CD4-positive, alpha-beta T cell (primary cell): ENCODE results near the gene CHD5. TPM values are rescaled to one million over a fixed set of nuclear protein-coding genes. Genes with fewer than 3 reads are reported as not detected.
"Not testable (repeated sequence)": the region's sequence is repeated elsewhere in the genome, so short reads cannot be mapped to it uniquely, and the experiment has no call there.

Experiments
- ATAC-seq: fragments of 200-7000 bp; cut with Tn5 transposase; one replicate; pipeline ENCODE4 v1.10.0; 2022; ENCODE audit warnings: mild to moderate bottlenecking; ENCODE audit not compliant: poor library complexity
- CTCF ChIA-PET: fragments of 350-600 bp; sonication (Branson Sonifier 250); formaldehyde crosslinking; loops from one replicate; lab custom pipeline; 2021; ENCODE audit warnings: antibody characterized with exemption, inconsistent platforms; lab: Charles Lee
- POLR2A ChIA-PET: fragments of 350-600 bp; sonication (Branson Sonifier 250); formaldehyde crosslinking; loops from one replicate; lab custom pipeline; 2021; ENCODE audit warnings: antibody characterized with exemption, inconsistent platforms; lab: Charles Lee
- DNase-seq, 14 experiments: peaks; one replicate each; pipeline ENCODE4 v3.0.0-alpha.2; 2013 to 2020; ENCODE audit warnings: mixed read lengths in 2 of 14
- H3K27ac ChIP-seq, 2 donors: one replicate each; pipeline versions ENCODE4 v1.5.1 to v1.7.0; 2013; ENCODE audit warnings: low read length in 2 of 2, low read depth in 1 of 2, mild to moderate bottlenecking in 1 of 2
- H3K27me3 ChIP-seq, 2 experiments: 1 replicate in 1 of 2; 2 replicates in 1 of 2; pipeline versions ENCODE4 v1.6.1 to v1.7.0; 2013; ENCODE audit warnings: low read length in 2 of 2, control low read depth in 1 of 2, mild to moderate bottlenecking in 1 of 2, moderate library complexity in 1 of 2; ENCODE audit not compliant: insufficient read depth in 2 of 2, control insufficient read depth in 1 of 2
- H3K36me3 ChIP-seq: one replicate; pipeline ENCODE4 v1.6.1; 2013; ENCODE audit warnings: low read length, control low read depth; ENCODE audit not compliant: insufficient read depth
- H3K4me1 ChIP-seq: one replicate; pipeline ENCODE4 v1.6.1; 2013; ENCODE audit warnings: low read length, control low read depth; ENCODE audit not compliant: insufficient read depth
- H3K4me3 ChIP-seq: one replicate; pipeline ENCODE4 v1.5.1; 2013; ENCODE audit warnings: mild to moderate bottlenecking, low read length, moderate library complexity
- H3K9me3 ChIP-seq, 2 experiments: 1 replicate in 1 of 2; 2 replicates in 1 of 2; pipeline versions ENCODE4 v1.6.1 to v1.7.0; 2013; ENCODE audit warnings: low read length in 2 of 2, mild to moderate bottlenecking in 2 of 2, control low read depth in 1 of 2, moderate library complexity in 1 of 2; ENCODE audit not compliant: control insufficient read depth in 1 of 2, insufficient read depth in 1 of 2
- H3K27ac Mint-ChIP-seq: one replicate; pipeline ENCODE4 v1.8.0; 2020; ENCODE audit warnings: mixed read lengths
- H3K27me3 Mint-ChIP-seq: one replicate; pipeline ENCODE4 v1.8.0; 2021; ENCODE audit warnings: mixed read lengths
- H3K36me3 Mint-ChIP-seq: one replicate; pipeline ENCODE4 v1.8.0; 2021; ENCODE audit warnings: low read depth, mixed read lengths
- H3K4me1 Mint-ChIP-seq: one replicate; pipeline ENCODE4 v1.8.0; 2021; ENCODE audit warnings: low read depth, mixed read lengths
- H3K4me3 Mint-ChIP-seq: one replicate; pipeline ENCODE4 v1.8.0; 2020; ENCODE audit warnings: mild to moderate bottlenecking, mixed read lengths
- H3K9me3 Mint-ChIP-seq: one replicate; pipeline ENCODE4 v1.8.0; 2020; ENCODE audit warnings: mixed read lengths
- intact Hi-C, 2 experiments: fragments of 100-400 bp; cut with DNase I in 1 of 2; cut with micrococcal nuclease in 1 of 2; formaldehyde crosslinking; loops; one replicate each; pipeline versions ENCODE4 v1.15.1 to v1.9.0; 2023 to 2025; cut with DNase I, micrococcal nuclease
- total RNA-seq, 174 experiments: library from RNA in 2 of 174; stranded (reverse) in 2 of 174; gene quantifications; one replicate each; pipeline ENCODE4 v1.2.3 and lab custom pipeline; 2021 to 2026
- TF ChIP-seq, protein P1 (sequence below): fragments of 200-600 bp; IDR thresholded peaks from one replicate; pipeline ENCODE4 v1.8.0; 2022; ENCODE audit warnings: antibody characterized with exemption, mild to moderate bottlenecking

Gene CHD5
- total RNA-seq, 2 experiments from 2014 or later, result 0.25 to 0.34 TPM

DNA sequence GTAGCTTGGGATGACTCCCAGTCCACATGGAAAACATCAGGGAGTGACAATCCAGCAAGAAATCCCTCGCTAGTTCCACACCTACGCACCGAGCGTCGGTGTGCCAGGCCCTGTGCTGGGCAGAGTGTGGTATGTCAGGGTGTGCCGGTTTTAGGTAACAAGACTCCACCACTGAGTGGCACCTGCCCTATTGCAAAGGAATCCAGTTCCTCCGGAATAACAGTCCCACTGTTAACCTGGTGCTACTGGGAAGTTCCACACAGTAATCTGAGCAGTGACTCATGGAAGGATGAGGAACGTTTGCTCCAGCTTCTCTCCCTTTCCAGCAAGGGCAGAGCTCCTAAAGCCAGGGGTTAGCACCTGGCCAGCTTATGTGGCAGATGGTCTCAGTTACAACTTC lies 40.1 kb upstream of the CHD5 start:
- H3K4me3 Mint-ChIP-seq, result no peak overlapping the region
- POLR2A ChIA-PET, result no interaction called here
- CTCF ChIA-PET, result no interaction called here
- ATAC-seq, result no peak
- no peak overlapping the region for H3K4me3 ChIP-seq
- H3K4me1 ChIP-seq, result no peaks in the 10 kb centered on the region
- TF ChIP-seq, protein P1, sequence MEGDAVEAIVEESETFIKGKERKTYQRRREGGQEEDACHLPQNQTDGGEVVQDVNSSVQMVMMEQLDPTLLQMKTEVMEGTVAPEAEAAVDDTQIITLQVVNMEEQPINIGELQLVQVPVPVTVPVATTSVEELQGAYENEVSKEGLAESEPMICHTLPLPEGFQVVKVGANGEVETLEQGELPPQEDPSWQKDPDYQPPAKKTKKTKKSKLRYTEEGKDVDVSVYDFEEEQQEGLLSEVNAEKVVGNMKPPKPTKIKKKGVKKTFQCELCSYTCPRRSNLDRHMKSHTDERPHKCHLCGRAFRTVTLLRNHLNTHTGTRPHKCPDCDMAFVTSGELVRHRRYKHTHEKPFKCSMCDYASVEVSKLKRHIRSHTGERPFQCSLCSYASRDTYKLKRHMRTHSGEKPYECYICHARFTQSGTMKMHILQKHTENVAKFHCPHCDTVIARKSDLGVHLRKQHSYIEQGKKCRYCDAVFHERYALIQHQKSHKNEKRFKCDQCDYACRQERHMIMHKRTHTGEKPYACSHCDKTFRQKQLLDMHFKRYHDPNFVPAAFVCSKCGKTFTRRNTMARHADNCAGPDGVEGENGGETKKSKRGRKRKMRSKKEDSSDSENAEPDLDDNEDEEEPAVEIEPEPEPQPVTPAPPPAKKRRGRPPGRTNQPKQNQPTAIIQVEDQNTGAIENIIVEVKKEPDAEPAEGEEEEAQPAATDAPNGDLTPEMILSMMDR, result no peak
- H3K4me1 Mint-ChIP-seq, result no peaks in the 10 kb centered on the region
- H3K27ac ChIP-seq, result no peak overlapping the region
- intact Hi-C loops, result no loop called here
- H3K36me3 Mint-ChIP-seq, result peaks cover 28% of the 10 kb centered on the region
- no peaks in the 10 kb centered on the region for H3K27me3 ChIP-seq
- peaks cover 7% of the 10 kb centered on the region for H3K27me3 Mint-ChIP-seq
- no peak for DNase-seq
- H3K27ac Mint-ChIP-seq, result no peak overlapping the region
- no peaks in the 10 kb centered on the region for H3K9me3 ChIP-seq
- H3K36me3 ChIP-seq, result peaks cover 32% of the 10 kb centered on the region
- no peaks in the 10 kb centered on the region for H3K9me3 Mint-ChIP-seq

DNA sequence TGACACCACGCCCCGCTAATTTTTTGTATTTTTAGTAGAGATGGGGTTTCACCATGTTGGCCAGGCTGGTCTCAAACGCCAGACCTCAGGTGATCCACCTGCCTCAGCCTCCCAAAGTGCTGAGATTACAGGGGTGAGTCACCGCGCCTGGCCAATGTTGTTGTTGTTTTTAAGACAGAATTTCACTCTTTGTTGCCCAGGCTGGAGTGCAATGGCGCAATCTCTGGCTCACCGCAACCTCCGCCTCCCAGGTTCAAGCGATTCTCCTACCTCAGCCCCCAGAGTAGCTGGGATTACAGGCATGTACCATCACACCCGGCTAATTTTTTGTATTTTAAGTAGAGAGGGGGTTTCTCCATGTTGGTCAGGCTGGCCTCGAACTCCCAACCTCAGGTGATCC lies 39.5 kb upstream of the CHD5 start:
- H3K9me3 ChIP-seq, CTCF ChIA-PET, H3K27me3 ChIP-seq: not testable (repeated sequence)

DNA sequence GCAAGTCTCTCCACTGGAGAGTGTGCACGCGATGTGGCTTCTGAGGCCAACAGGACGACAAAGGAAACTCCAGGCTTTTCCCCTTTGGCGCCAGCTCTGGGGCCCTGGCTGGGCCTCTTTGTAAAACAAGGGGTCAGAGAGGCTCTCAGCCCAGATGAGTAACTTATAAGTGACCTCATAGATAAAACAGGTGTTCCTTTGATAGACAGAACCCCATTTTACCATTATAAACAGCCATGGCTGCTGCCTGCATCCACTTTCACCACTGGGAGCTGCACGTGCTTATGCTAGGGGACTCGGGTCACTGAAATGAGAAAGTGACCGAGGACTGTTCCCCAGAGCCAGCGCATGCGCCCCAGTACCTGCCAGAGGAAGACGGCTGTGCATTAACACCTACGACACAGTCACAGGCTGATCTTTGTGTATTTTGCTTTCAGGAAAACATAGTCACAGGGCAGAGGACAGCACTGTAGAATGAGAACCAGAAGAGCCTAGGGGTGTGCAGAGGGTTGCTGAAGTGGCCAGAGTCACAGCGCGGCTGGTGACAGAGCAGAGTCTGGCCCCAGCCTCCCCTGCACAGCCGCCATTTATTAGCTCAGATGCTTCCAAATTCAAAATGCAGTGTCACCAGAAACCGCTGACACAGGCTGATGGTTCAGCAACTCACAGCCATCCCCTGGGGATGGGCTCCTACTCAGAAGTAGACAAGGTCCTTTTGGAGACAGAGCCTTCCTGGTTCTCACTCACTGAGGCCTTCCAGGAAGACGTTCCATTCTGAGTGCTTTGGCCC lies 38.4 kb upstream of the CHD5 start:
- peaks cover 12% of the 10 kb centered on the region for H3K27me3 Mint-ChIP-seq
- intact Hi-C loops, result no loop called here
- no peaks in the 10 kb centered on the region for H3K4me1 ChIP-seq
- H3K27me3 ChIP-seq, result no peaks in the 10 kb centered on the region
- no peak for ATAC-seq
- no peak overlapping the region for H3K27ac ChIP-seq
- H3K36me3 ChIP-seq, result peaks cover 16% of the 10 kb centered on the region
- H3K4me1 Mint-ChIP-seq, result no peaks in the 10 kb centered on the region
- DNase-seq, result no peak
- H3K27ac Mint-ChIP-seq, result no peak overlapping the region
- ChIA-PET CTCF (no interaction called here), POLR2A (interaction anchor here (1.1 kb wide), 1 partner anchor 19 kb away, joined by 3 read pairs; the partner anchor contains the start of gene RPL22)
- H3K4me3 ChIP-seq, result no peak overlapping the region
- no peaks in the 10 kb centered on the region for H3K9me3 ChIP-seq
- H3K9me3 Mint-ChIP-seq, result no peaks in the 10 kb centered on the region
- TF ChIP-seq, protein P1, result no peak
- no peak overlapping the region for H3K4me3 Mint-ChIP-seq
- peaks cover 11% of the 10 kb centered on the region for H3K36me3 Mint-ChIP-seq

More for the DNA sequence above, 39.5 kb upstream of the CHD5 start:
- H3K4me3 Mint-ChIP-seq, POLR2A ChIA-PET, H3K4me1 Mint-ChIP-seq, H3K4me3 ChIP-seq, ATAC-seq, intact Hi-C loops, H3K27ac ChIP-seq, DNase-seq, H3K27ac Mint-ChIP-seq, H3K9me3 Mint-ChIP-seq, H3K4me1 ChIP-seq, H3K27me3 Mint-ChIP-seq: not testable (repeated sequence)
- H3K36me3 Mint-ChIP-seq, result peaks cover 22% of the 10 kb centered on the region
- H3K36me3 ChIP-seq, result peaks cover 26% of the 10 kb centered on the region
